Endothelial cell of umbilical vein (primary cell): Measurements from ENCODE around the gene NSDHL. TPM values are rescaled to one million over a fixed set of nuclear protein-coding genes. Genes with fewer than 3 reads are reported as not detected.

Experiments used
- BruUV-seq: library from RNA; stranded (reverse); fragments of 400-500 nt; replicated peaks from 2 replicates; lab custom pipeline; 2021; lab: Mats Ljungman, UMichigan
- CTCF ChIA-PET: fragments of 300-600, 350-600 bp; sonication (Branson Sonifier 250); formaldehyde crosslinking; loops from one replicate; lab custom pipeline; 2021; ENCODE audit warnings: antibody characterized with exemption, inconsistent platforms; lab: Charles Lee
- POLR2A ChIA-PET: fragments of 300-600, 350-600 bp; sonication (Branson Sonifier 250); formaldehyde crosslinking; loops from one replicate; lab custom pipeline; 2021; ENCODE audit warnings: antibody characterized with exemption, inconsistent platforms; lab: Charles Lee
- DNase-seq: peaks from one replicate; pipeline ENCODE4 v3.0.0-alpha.2; 2011; ENCODE audit warnings: low read depth, low spot score
- FAIRE-seq: peaks from 2 replicates; lab custom pipeline; 2011; peaks lifted over from hg19 to GRCh38; lab: Jason Lieb, UNC
- H2AFZ ChIP-seq: 2 replicates; pipeline ENCODE4 v1.6.0; 2012; ENCODE audit warnings: low read depth, low read length, control low read depth, inconsistent platforms
- H3K27ac ChIP-seq: 2 replicates; pipeline ENCODE4 v1.5.1; 2011; ENCODE audit warnings: low read depth, mild to moderate bottlenecking, control low read depth, low read length, moderate library complexity; ENCODE audit not compliant: insufficient read depth
- H3K27me3 ChIP-seq, 2 experiments: 2 replicates each; pipeline versions ENCODE4 v1.6.0 to v1.6.1; 2011; ENCODE audit warnings: low read length in 2 of 2, mixed read lengths in 1 of 2; ENCODE audit not compliant: control insufficient read depth in 2 of 2, insufficient read depth in 2 of 2
- H3K36me3 ChIP-seq, 2 experiments: 2 replicates in 1 of 2; 3 replicates in 1 of 2; pipeline ENCODE4 v1.5.1; 2011; ENCODE audit warnings: low read length in 2 of 2, mild to moderate bottlenecking in 1 of 2, moderate library complexity in 1 of 2; ENCODE audit not compliant: control insufficient read depth in 2 of 2, insufficient read depth in 2 of 2; ENCODE audit errors: extremely low read depth in 1 of 2
- H3K4me1 ChIP-seq: 3 replicates; pipeline ENCODE4 v1.5.1; 2011; ENCODE audit warnings: mild to moderate bottlenecking, low read length; ENCODE audit not compliant: control insufficient read depth, insufficient read depth; ENCODE audit errors: extremely low read depth
- H3K4me2 ChIP-seq: 2 replicates; pipeline ENCODE4 v1.6.1; 2011; ENCODE audit warnings: low read length, control low read depth, mixed read lengths; ENCODE audit not compliant: insufficient read depth
- H3K4me3 ChIP-seq, 3 experiments: fragments of 200-600 bp in 1 of 3; sonication (generic), shearing (Covaris generic) in 1 of 3; replicated peaks in 1 of 3; 2 replicates each; pipeline ENCODE4 v1.5.1; 2011 to 2016; ENCODE audit warnings: control low read depth in 3 of 3, low read length in 3 of 3, mild to moderate bottlenecking in 2 of 3, inconsistent platforms in 1 of 3, low read depth in 1 of 3, moderate library complexity in 1 of 3; ENCODE audit not compliant: insufficient read depth in 1 of 3
- H3K79me2 ChIP-seq: 2 replicates; pipeline ENCODE4 v1.6.0; 2012; ENCODE audit warnings: low read length, inconsistent platforms; ENCODE audit not compliant: control insufficient read depth, insufficient read depth
- H3K9ac ChIP-seq: replicated peaks from 2 replicates; pipeline ENCODE3; 2011; ENCODE audit warnings: low read length, control low read depth; ENCODE audit not compliant: insufficient read depth; ENCODE audit errors: extremely low read depth
- H3K9me1 ChIP-seq: replicated peaks from 3 replicates; pipeline ENCODE4 v1.6.0; 2011; ENCODE audit warnings: mild to moderate bottlenecking, low read length; ENCODE audit not compliant: control insufficient read depth, insufficient read depth; ENCODE audit errors: extremely low read depth
- H3K9me3 ChIP-seq: replicated peaks from 2 replicates; pipeline ENCODE4 v1.5.1; 2012; ENCODE audit warnings: low read length, inconsistent platforms; ENCODE audit not compliant: control insufficient read depth, insufficient read depth
- H4K20me1 ChIP-seq: replicated peaks from 2 replicates; pipeline ENCODE3; 2011; ENCODE audit warnings: mild to moderate bottlenecking, low read length; ENCODE audit not compliant: control insufficient read depth, insufficient read depth; ENCODE audit errors: extremely low read depth
- EZH2 ChIP-seq: IDR thresholded peaks from 2 replicates; pipeline ENCODE4 v1.6.1; 2012; ENCODE audit warnings: borderline replicate concordance, low read depth, mild to moderate bottlenecking, moderate library complexity, low read length, inconsistent platforms; ENCODE audit not compliant: severe bottlenecking
- FOS ChIP-seq: IDR thresholded peaks from 2 replicates; pipeline ENCODE4 v1.6.1; 2011; ENCODE audit warnings: mild to moderate bottlenecking, low read length, moderate library complexity, borderline replicate concordance; ENCODE audit not compliant: insufficient read depth
- GATA2 ChIP-seq: IDR thresholded peaks from 2 replicates; pipeline ENCODE4 v1.7.0; 2011; ENCODE audit warnings: low read depth, mild to moderate bottlenecking, moderate library complexity, mixed read lengths, low read length; ENCODE audit not compliant: insufficient read length, insufficient read depth
- JUN ChIP-seq: IDR thresholded peaks from 2 replicates; pipeline ENCODE4 v1.6.1; 2011; ENCODE audit warnings: borderline replicate concordance, low read depth; ENCODE audit not compliant: insufficient read length, insufficient read depth
- MYC ChIP-seq: IDR thresholded peaks from one replicate; pipeline ENCODE4 v1.6.1; 2011; ENCODE audit warnings: mild to moderate bottlenecking, low read depth, low read length
- POLR2A ChIP-seq: IDR thresholded peaks from 2 replicates; pipeline ENCODE4 v1.6.1; 2012; ENCODE audit warnings: low read depth, mild to moderate bottlenecking, control low read depth, low read length
- POLR2AphosphoS5 ChIP-seq: IDR thresholded peaks from 2 replicates; pipeline ENCODE4 v1.6.1; 2012; ENCODE audit warnings: low read depth, mild to moderate bottlenecking, control low read depth, low read length, moderate library complexity; ENCODE audit not compliant: insufficient read depth
- dilution Hi-C: fragments of 300-500 bp; cut with MboI; formaldehyde crosslinking; loops from one replicate; pipeline ENCODE4 v1.15.0; 2019; ENCODE audit warnings: low sequenced_read_pairs; ENCODE audit not compliant: extremely low pct_ligation_motif_present
- intact Hi-C: fragments of 100-400 bp; cut with micrococcal nuclease; formaldehyde crosslinking; loops from one replicate; pipeline ENCODE4 v1.10.0; 2022
- polyA plus RNA-seq, 4 experiments: library from polyadenylated mRNA; depleted of rRNA in 3 of 4; stranded (reverse) in 3 of 4; unstranded in 1 of 4; fragments of >200 nt; gene quantifications; 2 replicates each; pipeline versions ENCODE4 v1.2.1 to v1.2.3, GENCODE V29; 2011 to 2012; ENCODE audit warnings: missing spikeins in 1 of 4
- total RNA-seq: library from RNA; stranded (reverse); gene quantifications from 2 replicates; pipeline ENCODE4 v1.2.3, GENCODE V29; 2021
- TF ChIP-seq, protein P1 (sequence below), 2 donors: IDR thresholded peaks; 1 replicate in 1 of 2; 2 replicates in 1 of 2; pipeline ENCODE4 v1.5.1; 2011; ENCODE audit warnings: low read length in 2 of 2, mild to moderate bottlenecking in 2 of 2, moderate library complexity in 2 of 2, control low read depth in 1 of 2, inconsistent platforms in 1 of 2, low read depth in 1 of 2; ENCODE audit not compliant: insufficient read depth in 1 of 2; ENCODE audit errors: extremely low read depth in 1 of 2
- TF ChIP-seq, protein P2 (sequence below): IDR thresholded peaks from 2 replicates; pipeline ENCODE4 v1.6.1; 2011; ENCODE audit not compliant: insufficient read depth, insufficient read length

NSDHL gene
- total and polyA plus RNA-seq, 2 donors (not counting 3 experiments of a cell fraction or from before 2014, with no cell fraction given), result 40.0 to 43.7 TPM

DNA sequence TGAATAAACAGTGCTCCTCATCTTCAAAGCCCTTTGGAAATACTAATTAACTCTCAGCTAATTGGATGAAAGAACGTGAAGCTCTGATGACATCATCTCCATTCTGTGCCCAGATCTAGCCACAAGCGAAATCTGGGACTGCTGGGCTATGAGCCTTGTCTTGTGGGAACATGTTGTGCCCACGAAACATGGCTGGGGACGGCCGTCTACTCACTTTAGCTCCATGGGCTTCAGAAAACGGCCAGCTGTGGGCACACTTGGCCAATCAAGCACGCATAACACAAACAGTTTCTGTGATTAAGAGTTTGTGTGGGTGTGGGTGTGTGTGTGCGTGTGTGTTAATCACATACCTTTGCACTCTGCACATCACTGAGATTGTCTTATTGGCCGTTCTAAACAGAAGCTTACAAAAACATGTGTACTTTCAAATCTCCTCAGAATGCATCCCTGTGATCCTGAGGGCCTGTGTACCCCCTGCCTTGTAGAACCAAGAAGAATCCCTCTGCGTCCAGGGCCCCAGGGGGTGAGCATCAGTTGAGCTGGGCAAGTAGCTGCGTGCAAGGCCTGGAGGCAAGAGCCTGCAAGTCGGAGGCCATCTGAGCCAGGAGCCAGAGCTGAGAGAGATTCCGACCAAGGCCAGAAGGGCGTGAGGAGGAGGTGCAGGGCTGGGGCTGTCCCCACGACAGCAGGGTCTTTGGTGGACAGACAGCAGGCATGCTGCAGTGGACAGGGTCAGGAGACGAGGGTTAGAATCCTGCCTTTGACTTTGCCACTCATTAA lies 48.3 kb downstream of the NSDHL start:
- H3K27ac ChIP-seq, result no peak overlapping the region
- CTCF ChIA-PET, result no interaction called here
- H3K36me3 ChIP-seq, result no peaks in the 10 kb centered on the region

More for the DNA sequence above, 48.3 kb downstream of the NSDHL start:
- TF ChIP-seq FOS, result no peak
- TF ChIP-seq, protein P1, sequence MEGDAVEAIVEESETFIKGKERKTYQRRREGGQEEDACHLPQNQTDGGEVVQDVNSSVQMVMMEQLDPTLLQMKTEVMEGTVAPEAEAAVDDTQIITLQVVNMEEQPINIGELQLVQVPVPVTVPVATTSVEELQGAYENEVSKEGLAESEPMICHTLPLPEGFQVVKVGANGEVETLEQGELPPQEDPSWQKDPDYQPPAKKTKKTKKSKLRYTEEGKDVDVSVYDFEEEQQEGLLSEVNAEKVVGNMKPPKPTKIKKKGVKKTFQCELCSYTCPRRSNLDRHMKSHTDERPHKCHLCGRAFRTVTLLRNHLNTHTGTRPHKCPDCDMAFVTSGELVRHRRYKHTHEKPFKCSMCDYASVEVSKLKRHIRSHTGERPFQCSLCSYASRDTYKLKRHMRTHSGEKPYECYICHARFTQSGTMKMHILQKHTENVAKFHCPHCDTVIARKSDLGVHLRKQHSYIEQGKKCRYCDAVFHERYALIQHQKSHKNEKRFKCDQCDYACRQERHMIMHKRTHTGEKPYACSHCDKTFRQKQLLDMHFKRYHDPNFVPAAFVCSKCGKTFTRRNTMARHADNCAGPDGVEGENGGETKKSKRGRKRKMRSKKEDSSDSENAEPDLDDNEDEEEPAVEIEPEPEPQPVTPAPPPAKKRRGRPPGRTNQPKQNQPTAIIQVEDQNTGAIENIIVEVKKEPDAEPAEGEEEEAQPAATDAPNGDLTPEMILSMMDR (IDR thresholded peaks at IDR 0.05; ENCODE audit: extremely low read depth in 1 of 2, insufficient read depth in 1 of 2, low read depth in 1 of 2, low read length in 2 of 2), result no peak
- no peak for TF ChIP-seq EZH2
- TF ChIP-seq JUN, result no peak
- no peak for TF ChIP-seq POLR2A
- TF ChIP-seq, protein P2, sequence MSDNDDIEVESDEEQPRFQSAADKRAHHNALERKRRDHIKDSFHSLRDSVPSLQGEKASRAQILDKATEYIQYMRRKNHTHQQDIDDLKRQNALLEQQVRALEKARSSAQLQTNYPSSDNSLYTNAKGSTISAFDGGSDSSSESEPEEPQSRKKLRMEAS, result no peak
- TF ChIP-seq POLR2AphosphoS5, result no peak
- no peak for TF ChIP-seq GATA2
- TF ChIP-seq MYC, result no peak
- no peaks in the 10 kb centered on the region for H3K9me1 ChIP-seq
- intact Hi-C loops, result no loop called here
- H3K27me3 ChIP-seq, result no peaks in the 10 kb centered on the region
- no peaks in the 10 kb centered on the region for H4K20me1 ChIP-seq
- POLR2A ChIA-PET, result no interaction called here
- no peaks in the 10 kb centered on the region for H3K4me1 ChIP-seq
- FAIRE-seq, result no peak
- H3K79me2 ChIP-seq, result no peaks in the 10 kb centered on the region
- BruUV-seq, result no TSS peak
- H3K9ac ChIP-seq, result no peak overlapping the region
- dilution Hi-C loops, result no loop called here
- H3K4me2 ChIP-seq, result no peak overlapping the region
- no peak overlapping the region for H3K4me3 ChIP-seq
- no peak overlapping the region for H2AFZ ChIP-seq
- H3K9me3 ChIP-seq, result no peaks in the 10 kb centered on the region
- DNase-seq, result no peak
